ENCODE measurements around the gene CTAGE8.
"Not testable (repeated sequence)": the region's sequence is repeated elsewhere in the genome, so short reads cannot be mapped to it uniquely, and the experiment has no call there.

GRCh38 chr7:144275281-144275680, 6.2 kb upstream of the CTAGE8 start:
- not testable (repeated sequence) for TF ChIP-seq CTCF (IDR thresholded peaks at IDR 0.05; ENCODE audit: low read length); EZH2 (IDR thresholded peaks at IDR 0.05; ENCODE audit: borderline replicate concordance, low read length)
